COR-L47 (cell line): ENCODE data around the gene VPS33B.

Experiments
- DNase-seq: peaks from one replicate; lab custom pipeline; 2025; lab: John Stamatoyannopoulos, UW

The VPS33B gene

DNA sequence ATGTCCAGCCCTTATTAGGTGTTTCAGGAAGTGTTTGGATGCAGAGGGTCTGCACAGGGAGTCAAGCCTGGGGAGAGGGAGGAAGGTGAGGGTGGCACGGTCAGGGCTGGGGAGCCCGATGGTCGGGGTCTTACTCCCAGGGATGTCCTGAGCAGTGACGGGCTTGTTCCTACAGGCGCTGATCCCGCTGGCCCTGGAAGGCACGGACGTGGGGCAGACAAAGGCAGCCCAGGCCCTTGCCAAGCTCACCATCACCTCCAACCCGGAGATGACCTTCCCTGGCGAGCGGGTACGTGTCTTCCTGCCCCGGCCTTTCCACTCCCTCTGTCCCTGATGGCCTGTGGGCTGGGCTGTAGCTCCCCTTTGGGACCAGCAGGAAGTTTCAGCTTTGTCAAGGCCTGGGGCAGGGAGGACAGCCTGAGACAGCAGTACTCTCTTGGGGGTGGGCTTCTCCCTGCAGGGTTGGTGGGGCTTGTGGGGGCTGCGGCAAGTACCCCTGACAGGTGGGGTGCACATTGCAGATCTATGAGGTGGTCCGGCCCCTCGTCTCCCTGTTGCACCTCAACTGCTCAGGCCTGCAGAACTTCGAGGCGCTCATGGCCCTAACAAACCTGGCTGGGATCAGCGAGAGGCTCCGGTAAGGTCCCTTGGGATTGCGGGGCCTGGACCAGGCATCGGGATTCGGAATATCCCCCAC lies 72.3 kb downstream of the VPS33B start:
- no peak for DNase-seq
